GM21381 (cell line): Measurements from ENCODE around the gene TBC1D24.
"Not testable (repeated sequence)": the region's sequence is repeated elsewhere in the genome, so short reads cannot be mapped to it uniquely, and the experiment has no call there.

Experiments
- ATAC-seq: cut with Tn5 transposase; IDR thresholded peaks from one replicate; pipeline ENCODE4 v1.9.1; 2021; ENCODE audit warnings: mild to moderate bottlenecking, moderate library complexity; ENCODE audit not compliant: unreplicated experiment

Gene TBC1D24

DNA sequence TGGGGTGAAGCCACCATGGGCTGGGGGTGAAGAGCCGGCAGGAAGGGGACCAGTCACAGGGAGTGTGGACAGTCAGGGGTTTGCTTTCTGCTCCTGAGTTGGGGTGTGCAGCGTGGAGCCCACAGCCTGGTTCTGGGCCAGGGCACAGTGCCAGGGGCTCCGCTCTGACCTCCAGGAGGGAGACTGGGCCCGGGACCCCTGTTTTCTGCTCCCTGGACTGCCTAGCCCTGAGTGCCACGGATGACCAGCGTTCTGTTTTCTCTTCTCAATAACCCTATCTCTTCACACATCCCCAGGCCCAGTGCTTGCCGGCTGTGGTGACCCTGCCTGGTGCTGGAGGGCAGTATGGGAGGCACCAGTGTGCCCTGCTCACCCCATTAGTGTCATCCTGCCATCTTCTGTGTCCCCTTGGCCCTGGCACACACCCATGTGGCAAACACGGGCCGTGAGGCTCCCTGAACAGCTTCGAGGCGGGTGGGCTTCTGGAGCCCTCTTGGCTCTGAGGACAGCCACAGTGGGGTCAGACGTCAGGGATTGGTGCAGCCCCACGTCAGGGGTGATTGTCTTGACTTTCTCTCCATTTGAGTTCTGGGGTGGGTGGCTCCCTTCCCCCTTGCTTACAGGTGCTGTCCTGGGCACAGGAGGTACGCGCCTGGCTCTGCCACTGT is 55.2 kb downstream of the TBC1D24 start:
- no peak for ATAC-seq

DNA sequence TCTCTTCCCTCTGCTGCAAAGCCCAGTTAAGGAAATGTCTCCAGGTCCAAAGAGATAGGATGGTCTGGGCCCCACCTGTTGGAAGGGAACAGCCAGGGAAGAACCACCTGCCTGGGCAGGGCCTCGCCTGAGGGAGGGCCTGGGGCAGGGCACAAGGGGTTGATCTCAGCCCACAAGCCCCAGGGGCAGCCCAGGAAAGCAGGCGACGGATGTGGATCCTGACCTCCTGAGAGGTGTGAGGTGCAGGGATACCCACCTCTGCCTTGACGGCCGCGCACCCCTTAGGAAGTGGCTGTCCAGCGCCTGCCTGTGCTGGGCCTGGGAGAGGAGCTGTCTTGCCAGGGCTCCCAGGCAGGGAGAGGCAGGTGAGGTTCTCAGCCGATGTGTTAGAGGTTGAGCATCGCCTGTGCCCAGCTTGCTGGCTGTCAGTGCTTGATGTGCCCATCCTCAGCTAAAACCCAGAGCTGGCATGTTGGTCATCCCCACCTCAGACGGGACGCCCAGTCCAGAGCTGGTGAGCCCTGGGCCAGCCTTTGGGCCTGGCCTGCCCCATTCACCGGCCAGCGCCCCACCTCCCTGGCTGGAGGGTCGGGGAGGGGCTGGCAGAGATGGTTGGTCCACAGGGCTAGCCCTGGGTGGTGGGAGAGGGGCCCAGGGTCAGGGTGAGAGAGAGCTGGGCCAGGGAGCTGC is 55.8 kb downstream of the TBC1D24 start:
- ATAC-seq, result no peak

DNA sequence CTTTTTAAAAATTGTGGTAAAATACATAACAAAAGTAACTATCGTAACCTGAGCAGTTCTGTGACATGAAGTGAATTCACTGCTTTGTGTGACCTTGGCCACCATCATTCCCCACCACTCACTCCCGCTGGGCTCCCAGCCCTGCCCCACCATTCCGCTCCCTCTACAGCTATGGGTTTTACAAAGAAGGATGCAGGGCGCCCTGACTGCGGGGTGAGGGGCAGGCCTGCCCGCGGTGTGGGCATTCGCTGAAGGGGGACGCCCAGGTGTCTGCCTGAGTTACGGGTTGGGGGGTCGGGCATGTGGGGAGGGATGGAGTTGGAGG is 56.4 kb downstream of the TBC1D24 start, which contains the start of gene CEMP1:
CEMP1 (minus strand) TSS at position 38 of the 325 bp plus-strand sequence. CDS start 335 bp downstream, outside the sequence.
- ATAC-seq, result no peak

DNA sequence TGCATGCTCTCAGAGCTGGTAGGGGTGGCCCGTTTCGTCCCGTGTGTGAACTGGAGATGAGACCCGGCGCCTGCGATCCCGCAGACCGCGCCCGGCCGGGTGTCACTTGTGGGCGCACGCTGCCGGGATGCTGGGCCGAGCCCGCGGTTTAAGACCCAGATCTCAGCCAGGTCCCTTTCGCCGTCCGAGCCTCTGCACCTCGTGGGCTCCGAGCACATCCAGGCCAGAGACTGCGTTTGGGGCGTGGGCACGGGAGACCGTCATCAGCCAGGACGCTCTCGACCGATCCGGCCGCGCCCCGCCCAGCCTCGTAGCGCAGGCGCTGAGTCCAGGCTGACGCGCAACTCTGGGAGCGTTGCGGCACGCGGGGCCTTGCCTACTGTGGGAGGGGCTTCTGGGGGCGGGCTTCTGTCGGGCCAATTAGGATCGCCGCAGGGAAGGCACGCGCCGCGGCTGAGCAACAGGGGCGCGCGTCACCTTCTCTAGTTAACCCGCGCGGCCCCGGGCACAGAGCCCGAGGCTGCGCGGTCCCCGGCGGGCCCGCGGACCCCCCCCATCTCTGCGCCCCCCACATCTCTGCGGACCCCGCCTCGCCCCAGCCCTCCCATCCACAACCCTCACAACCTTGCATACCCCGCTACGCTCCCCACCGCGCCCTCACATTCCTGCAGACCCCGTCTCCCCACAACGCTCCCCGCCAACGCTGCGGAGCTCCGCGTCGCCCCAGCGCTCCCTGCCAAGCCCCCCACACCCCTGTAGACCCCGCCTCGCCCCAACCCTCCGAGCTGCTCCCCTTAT is 57.0 kb downstream of the TBC1D24 start:
- ATAC-seq, result peak; percentile 84

DNA sequence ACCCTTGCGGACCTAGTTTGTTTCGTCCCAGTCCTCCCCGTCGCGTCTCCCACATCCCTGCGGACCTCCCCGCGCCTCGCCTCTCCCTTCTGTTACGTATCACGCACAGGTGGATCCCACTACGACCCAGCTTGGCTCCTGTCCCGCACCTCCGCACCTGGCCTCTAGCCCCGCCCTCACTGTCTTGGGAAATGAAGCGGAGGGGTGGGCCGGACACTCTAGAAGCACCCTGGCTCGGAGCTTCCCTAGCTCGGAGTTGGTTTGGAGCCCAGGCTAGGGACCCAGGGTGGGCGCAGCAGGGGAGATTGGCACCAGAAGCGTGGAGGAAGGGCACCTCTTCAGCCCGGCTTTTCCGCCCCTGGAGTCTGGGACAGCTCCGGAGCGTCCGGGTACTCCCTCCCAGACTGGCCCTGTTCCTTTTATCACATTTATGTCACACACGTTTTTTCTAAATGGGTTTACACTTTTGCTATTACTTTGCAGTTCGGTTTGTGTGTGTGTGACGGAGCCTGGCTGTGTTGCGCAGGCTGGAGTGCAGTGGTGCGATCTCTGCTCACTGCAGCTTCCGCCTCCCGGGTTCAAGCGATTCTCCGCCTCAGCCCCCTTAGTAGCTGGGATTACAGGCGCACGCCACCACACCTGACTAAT is 57.7 kb downstream of the TBC1D24 start:
- no peak for ATAC-seq

DNA sequence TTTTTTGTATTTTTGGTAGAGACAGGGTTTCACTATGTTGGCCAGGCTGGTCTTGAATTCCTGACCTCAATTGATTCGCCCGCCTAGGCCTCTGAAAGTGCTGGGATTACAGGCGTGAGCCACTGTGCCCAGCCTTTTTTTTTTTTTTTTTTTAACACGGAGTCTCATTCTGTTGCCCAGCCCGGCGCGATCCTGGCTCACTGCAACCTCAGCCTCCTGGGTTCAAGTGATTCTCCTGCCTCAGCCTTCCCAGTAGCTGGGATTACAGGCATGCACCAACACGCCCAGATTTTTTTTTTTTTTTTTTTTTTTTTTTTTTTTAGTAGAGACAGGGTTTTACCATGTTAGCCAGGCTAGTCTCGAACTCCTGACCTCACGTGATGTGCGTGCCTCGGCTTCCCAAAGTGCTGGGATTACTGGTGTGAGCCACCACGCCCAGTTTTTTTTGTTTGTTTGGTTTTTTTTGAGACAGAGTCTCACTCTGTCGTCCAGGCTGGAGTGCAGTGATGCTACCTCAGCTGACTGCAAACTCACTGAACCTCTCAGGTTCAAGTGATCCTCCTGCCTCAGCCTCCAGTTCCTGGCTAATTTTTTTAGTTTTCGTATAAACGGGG is 58.3 kb downstream of the TBC1D24 start:
- not testable (repeated sequence) for ATAC-seq

DNA sequence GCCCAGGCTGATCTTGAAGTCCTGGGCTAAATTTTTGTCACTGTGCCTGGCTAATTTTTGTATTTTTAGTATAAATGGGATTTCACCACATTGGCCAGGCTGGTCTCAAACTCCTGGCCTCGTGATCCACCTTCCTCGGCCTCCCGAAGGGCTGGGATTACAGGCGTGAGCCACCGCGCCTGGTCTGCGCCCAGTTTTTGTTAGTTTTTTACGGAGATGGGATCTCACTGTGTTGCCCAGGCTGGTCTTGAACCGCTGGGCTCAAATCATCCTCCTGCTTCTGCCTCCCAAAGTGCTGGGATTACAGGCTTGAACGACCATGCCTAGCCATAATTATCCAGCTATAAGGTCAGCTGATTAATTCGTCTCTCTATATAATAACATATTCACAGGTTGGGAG is 59.0 kb downstream of the TBC1D24 start:
- no peak for ATAC-seq

DNA sequence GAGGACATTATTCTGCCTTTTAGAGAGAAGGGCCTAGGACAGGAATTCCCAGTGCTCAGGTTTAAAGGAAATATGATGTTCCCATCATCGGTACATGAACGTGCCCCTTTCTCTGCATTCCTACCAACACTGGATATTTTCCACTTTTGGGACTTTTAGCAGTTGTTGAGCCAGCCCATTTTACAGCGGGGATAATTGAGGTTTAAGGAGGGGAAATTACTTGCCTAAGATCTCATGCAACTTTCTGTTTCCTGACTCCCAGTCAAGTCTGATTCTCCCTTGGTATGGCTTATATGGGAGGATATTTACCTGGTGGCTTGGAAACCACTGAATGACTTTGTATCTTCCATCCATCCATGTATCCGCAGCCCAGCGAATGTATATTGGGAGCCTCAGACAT is 59.4 kb downstream of the TBC1D24 start:
- ATAC-seq, result not testable (repeated sequence)

DNA sequence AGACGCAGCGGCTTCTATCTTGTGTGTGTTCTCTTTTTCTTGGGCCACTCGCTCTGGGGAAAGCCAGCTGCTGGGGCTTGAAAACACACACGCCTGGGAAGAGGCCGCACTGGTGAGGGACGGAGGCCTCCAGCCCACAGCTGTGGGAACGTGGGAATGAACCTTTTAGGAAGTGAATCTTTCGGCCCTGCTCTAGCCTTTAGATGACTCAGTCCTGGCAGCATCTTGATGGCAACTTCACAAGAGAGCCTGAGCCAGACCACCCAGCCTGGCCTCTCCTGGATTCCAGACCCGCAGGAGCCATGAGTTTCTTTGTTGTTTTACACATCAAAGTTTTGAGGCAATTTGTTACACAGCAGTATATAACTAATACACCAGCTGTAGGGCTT is 60.7 kb downstream of the TBC1D24 start:
- ATAC-seq, result no peak

DNA sequence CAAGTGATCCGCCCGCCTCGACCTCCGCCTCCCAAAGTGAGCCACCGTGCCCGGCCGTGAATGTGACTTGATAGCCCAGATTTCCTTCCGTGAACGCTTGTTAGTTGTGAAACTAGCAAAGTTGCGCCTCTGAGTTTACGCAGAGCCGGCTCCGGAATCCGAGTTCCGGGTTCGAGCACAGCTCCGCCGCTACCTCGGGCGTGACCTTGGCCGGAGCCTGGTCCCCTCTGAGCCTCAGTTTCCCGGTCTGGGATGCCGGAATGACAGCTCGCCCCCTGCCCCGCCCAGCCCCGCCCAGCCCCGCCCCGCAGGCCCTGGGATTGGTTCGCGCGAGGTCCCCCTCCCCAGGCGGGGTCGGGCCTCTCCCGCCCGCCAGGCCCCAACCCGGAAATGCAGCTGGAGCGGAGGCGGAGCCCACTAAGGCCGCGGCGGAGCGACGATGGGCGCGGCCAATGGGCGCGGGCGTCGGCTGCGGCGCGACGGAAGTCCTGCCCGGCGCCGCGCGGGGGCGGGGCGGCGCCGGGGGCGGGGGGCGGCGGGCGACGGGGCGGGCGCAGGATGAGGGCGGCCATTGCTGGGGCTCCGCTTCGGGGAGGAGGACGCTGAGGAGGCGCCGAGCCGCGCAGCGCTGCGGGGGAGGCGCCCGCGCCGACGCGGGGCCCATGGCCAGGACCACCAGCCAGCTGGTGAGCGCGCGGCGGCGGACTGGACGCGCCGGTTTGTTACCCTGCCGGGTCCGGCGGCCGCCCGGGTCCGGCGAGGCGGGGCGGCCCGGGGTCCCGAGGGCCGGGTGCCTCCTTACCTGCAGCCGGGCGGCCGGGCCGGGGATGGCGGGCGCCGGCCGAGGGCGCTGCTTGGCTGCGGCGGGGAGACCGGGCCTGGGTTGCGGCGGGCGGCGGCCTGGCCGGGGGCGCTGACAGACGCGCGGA is 62.8 kb downstream of the TBC1D24 start, which contains the start of gene PDPK1:
PDPK1 (plus strand) TSS at position 571 of the 929 bp plus-strand sequence; CDS start at position 663, 92 bp downstream.
- ATAC-seq, result peak; percentile 81

DNA sequence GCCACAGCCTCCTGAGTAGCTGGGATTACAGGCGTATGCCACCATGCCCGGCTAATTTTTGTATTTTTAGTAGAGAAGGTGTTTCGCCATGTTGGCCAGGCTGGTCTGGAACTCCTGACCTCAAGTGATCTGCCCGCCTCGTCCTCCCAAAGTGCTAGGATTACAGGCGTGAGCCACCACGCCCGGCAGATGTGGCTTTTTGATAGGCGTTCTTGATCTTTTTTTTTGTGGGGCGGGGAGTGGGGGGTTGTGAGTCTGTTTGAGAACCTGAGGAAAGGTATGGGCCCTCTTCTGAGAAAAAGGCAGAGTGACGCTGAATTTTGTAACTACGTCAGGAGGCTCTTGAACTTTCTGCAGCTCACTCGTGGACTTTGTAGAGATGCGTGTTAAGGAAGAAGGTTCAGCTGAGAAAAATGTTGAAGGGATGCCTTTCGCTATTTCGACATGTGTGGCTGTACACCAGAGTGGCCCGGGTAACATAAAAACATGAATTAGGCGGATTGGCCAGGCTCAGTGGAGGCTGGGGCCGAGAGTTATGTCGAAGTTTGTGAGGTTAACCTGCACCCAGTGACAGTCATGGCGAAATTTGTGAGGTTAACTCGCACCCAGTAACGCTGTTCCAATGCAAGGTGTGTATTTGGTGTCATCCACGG is 64.4 kb downstream of the TBC1D24 start:
- not testable (repeated sequence) for ATAC-seq

DNA sequence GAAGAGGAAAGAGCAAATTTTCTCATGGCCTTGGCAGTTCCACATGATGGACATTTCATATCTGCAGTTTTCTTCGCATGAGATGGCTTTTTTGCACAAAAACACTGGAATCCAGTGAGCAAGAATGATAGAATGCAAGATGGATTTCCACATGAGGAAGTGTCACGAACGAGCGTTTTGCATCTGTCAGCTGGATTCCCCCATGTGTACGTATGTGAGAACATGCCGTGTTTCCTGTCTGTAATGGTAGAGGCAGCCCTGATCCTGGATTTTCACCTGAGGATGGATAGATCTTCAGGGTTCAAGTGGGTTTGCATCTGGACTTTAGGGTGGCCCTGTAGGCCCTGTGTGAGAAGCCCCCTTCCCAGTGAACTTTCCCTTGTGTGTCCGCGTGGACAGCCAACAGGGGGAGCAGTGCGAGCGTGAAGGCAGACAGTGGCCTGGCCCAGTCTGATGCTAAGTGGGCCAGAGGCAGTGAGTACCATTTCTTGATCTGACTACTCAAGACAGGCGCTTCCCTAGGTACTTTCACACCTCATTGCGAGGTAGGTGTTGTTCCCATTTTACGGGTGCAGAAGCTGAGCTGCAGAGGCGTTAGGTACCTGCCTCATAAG is 65.0 kb downstream of the TBC1D24 start:
- ATAC-seq, result not testable (repeated sequence)

DNA sequence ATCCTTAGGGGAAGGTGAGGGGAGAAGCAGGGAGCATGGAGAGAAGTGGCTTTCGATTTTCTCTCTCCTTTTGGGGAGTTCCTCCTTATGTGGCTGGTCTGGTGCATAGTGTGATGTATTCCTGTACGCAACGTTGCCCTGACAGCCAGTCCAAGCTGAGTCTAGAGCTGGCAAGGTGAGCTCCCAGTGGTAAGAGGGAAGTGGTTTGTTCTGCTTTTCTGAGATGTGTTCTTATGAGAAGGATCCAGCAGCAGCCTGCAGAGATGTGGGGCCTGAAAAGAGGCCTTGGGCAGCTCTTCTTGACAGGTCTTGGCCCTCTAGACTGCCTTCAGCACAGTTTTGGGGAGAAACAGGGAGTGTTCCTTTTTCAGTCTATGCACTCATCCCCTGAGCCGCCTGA is 66.0 kb downstream of the TBC1D24 start:
- not testable (repeated sequence) for ATAC-seq

DNA sequence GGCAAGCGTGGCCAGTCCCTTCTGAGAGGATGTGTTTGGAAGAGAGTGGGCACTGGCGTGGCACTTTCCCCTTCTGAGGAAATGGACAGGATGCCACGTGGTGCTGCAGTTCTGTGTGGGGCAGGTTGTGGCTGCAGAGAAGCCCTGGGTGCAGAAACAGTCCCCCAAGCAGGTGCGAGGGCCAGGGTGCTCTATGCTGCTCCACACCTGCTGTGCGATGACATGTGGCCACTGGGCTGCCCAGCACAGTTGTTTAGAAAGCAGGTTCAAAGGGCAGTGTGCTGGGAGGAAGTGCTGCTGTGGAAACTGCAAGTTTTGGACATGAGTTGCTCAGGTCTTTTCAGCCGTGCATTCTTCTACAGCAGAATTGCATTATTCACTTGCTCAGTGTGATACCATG is 66.5 kb downstream of the TBC1D24 start:
- not testable (repeated sequence) for ATAC-seq

DNA sequence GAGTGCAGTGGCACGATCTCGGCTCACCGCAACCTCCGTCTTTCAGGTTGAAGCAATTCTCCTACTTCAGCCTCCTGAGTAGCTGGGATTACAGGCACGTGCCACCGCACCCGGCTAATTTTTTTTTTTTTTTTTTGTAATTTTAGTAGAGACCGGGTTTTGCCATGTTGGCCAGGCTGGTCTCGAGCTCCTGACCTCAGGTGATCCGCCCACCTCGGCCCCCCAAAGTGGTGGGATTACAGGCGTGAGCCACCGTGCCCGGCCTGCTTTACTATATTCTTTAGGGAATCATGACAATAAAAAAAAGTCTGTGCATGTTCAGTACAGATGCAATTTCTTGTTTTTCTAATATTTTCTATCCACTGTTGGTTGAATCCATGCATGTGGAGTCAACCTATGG is 68.8 kb downstream of the TBC1D24 start:
- ATAC-seq, result not testable (repeated sequence)

DNA sequence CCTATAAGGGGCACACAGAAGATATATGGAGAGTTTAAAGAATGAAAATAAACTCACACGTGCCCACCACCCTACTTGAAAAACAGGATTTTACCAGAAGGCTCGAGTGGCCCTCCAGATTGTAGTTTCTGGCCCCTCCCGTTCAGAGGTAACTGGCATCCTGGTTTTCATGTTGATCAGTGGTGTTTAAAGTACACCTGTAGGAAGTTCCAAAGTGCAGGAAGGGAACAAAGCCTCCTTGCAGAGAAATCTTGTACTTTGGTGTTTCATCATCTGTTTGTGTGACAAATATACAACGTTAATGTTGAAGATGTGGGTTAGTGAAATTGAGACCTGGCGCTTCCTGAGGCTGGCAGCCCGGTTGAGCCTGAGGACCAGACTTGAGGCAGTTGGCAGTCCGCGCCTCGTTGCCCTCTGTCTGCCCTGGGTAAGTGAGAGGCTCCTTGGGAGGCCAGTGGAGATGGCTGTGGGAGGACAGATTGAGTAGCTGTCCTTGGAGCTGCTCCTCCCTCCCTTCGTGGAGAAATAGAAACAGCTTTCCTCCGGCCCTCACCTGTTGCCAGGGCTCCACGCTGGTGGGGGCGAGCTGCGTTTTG is 75.5 kb downstream of the TBC1D24 start:
- not testable (repeated sequence) for ATAC-seq

DNA sequence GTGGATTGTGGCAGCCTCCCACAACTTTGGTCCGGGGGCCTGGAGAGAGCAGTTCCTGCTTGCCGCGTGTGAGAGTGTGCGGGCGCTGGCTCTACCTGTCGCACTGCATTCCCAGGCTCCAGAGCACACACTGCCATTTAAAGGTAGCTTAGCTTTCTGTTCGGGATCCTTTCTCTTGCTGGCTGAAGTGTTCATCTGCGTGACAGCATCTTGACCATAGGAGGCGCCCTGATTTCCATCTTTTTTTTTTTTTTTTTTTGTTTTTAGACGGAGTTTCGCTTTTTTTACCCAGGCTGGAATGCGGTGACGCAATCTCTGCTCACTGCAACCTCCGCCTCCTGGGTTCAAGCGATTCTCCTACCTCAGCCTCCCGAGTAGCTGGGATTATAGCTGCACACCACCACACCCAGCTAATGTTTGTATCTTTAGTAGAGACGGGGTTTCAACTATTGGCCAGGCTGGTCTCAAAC is 76.5 kb downstream of the TBC1D24 start:
- ATAC-seq, result not testable (repeated sequence)
